Trophoblast cell (in vitro differentiated cells and primary cell): ENCODE results near the gene GOLGA2.

Source experiments
- DNase-seq, 2 donors: peaks; one replicate each; pipeline ENCODE4 v3.0.0-alpha.2; 2016
- H2AFZ ChIP-seq: 2 replicates; pipeline ENCODE4 v1.6.1; 2013; ENCODE audit warnings: low read length, moderate library complexity, mild to moderate bottlenecking; ENCODE audit not compliant: insufficient read depth, poor library complexity
- H2AK5ac ChIP-seq: 2 replicates; pipeline ENCODE4 v1.6.1; 2013; ENCODE audit warnings: mild to moderate bottlenecking, low read length
- H2BK120ac ChIP-seq: 2 replicates; pipeline ENCODE4 v1.6.1; 2013; ENCODE audit warnings: low read length, mild to moderate bottlenecking, moderate library complexity; ENCODE audit not compliant: insufficient read depth, poor library complexity
- H2BK12ac ChIP-seq: 2 replicates; pipeline ENCODE4 v1.6.1; 2013; ENCODE audit warnings: mild to moderate bottlenecking, low read length, moderate library complexity
- H2BK5ac ChIP-seq: 2 replicates; pipeline ENCODE4 v1.6.1; 2013; ENCODE audit warnings: low read length, low read depth, moderate library complexity, mild to moderate bottlenecking; ENCODE audit not compliant: poor library complexity
- H3K14ac ChIP-seq: 2 replicates; pipeline ENCODE4 v1.6.1; 2013; ENCODE audit warnings: mild to moderate bottlenecking, low read length
- H3K18ac ChIP-seq: 2 replicates; pipeline ENCODE4 v1.6.1; 2013; ENCODE audit warnings: mild to moderate bottlenecking, low read length
- H3K23ac ChIP-seq: 2 replicates; pipeline ENCODE4 v1.6.1; 2013; ENCODE audit warnings: low read length
- H3K27ac ChIP-seq: 2 replicates; pipeline ENCODE4 v1.5.1; 2013; ENCODE audit warnings: low read depth, mild to moderate bottlenecking, inconsistent platforms, low read length, moderate library complexity
- H3K27me3 ChIP-seq: 2 replicates; pipeline ENCODE4 v1.6.1; 2013; ENCODE audit warnings: inconsistent platforms, mild to moderate bottlenecking, low read length, moderate library complexity; ENCODE audit not compliant: insufficient read depth
- H3K36me3 ChIP-seq, 2 experiments: 1 replicate in 1 of 2; 2 replicates in 1 of 2; pipeline ENCODE4 v1.6.1; 2013; ENCODE audit warnings: low read length in 2 of 2, mild to moderate bottlenecking in 2 of 2, moderate library complexity in 1 of 2; ENCODE audit not compliant: insufficient read depth in 2 of 2, control insufficient read depth in 1 of 2
- H3K4ac ChIP-seq: 2 replicates; pipeline ENCODE4 v1.6.1; 2013; ENCODE audit warnings: low read depth, mild to moderate bottlenecking, low read length, moderate library complexity
- H3K4me1 ChIP-seq, 2 experiments: 1 replicate in 1 of 2; 2 replicates in 1 of 2; pipeline ENCODE4 v1.6.1; 2013; ENCODE audit warnings: low read length in 2 of 2, mild to moderate bottlenecking in 2 of 2, moderate library complexity in 1 of 2; ENCODE audit not compliant: insufficient read depth in 2 of 2, control insufficient read depth in 1 of 2
- H3K4me2 ChIP-seq: 2 replicates; pipeline ENCODE4 v1.6.1; 2013; ENCODE audit warnings: inconsistent platforms, mild to moderate bottlenecking, low read length, moderate library complexity
- H3K4me3 ChIP-seq: 2 replicates; pipeline ENCODE4 v1.5.1; 2013; ENCODE audit warnings: mild to moderate bottlenecking, low read depth, low read length, inconsistent platforms
- H3K79me1 ChIP-seq: one replicate; pipeline ENCODE4 v1.6.1; 2013; ENCODE audit warnings: low read length
- H3K79me2 ChIP-seq: 2 replicates; pipeline ENCODE4 v1.6.1; 2013; ENCODE audit warnings: low read length, mild to moderate bottlenecking; ENCODE audit not compliant: control insufficient read depth, insufficient read depth, poor library complexity
- H3K9ac ChIP-seq: 2 replicates; pipeline ENCODE4 v1.6.1; 2013; ENCODE audit warnings: mild to moderate bottlenecking, low read length
- H3K9me3 ChIP-seq: 2 replicates; pipeline ENCODE4 v1.6.1; 2013; ENCODE audit warnings: low read depth, mild to moderate bottlenecking, control low read depth, inconsistent platforms, low read length; ENCODE audit not compliant: insufficient read depth
- H4K12ac ChIP-seq: 2 replicates; pipeline ENCODE4 v1.6.1; 2013; ENCODE audit warnings: low read depth, mild to moderate bottlenecking, low read length, moderate library complexity
- H4K8ac ChIP-seq: 2 replicates; pipeline ENCODE4 v1.6.1; 2013; ENCODE audit warnings: low read depth, mild to moderate bottlenecking, low read length, moderate library complexity
- H4K91ac ChIP-seq: one replicate; pipeline ENCODE4 v1.6.1; 2013; ENCODE audit warnings: low read depth, mild to moderate bottlenecking, low read length, moderate library complexity
- WGBS: extraction: QIAGEN DNeasy Blood & Tissue Kit; methylation state at CpG from one replicate; pipeline ENCODE4 v1.1.7; 2013; ENCODE audit warnings: missing lambda C conversion rate; ENCODE audit not compliant: insufficient read length, insufficient coverage; ENCODE audit errors: extremely low coverage; 5-methylcytosine and 5-hydroxymethylcytosine counted together

Gene GOLGA2

DNA sequence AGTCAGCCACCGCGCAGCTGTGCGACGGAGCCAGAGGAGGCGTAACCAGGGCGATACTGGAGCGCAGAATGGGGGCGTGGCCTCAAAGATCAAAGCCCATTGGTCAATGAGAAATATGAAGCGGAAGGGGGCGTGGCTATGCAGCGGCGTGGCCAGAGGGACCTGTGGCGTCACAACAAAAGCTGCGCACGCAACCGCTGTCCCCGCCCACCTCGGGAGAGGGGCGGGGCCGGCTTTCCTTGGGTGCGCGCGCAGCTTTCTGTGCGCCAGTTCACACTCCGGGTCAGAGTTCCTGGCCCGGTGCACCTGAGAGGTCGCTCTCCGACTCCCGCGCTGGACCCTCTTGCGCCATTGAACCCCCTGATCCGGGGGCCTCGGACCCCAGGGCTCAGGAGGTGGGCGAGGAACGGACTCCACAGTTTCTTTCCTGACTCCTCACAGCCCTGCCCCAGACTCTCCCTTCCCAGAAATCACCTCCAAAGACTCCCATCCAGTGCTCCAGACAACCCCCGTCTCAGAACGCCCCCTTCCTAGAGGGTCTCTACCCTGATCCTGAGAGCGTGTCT is 284 bp upstream of the GOLGA2 start, which contains the start of gene SWI5:
Gene SWI5, plus strand, starts transcription at position 269 of the 566 bp plus-strand sequence.
- Histone ChIP-seq H3K79me2 (peaks cover 19% of the 10 kb centered on the region), H4K91ac (peak within 1 kb of the TSS; percentile 100)

DNA sequence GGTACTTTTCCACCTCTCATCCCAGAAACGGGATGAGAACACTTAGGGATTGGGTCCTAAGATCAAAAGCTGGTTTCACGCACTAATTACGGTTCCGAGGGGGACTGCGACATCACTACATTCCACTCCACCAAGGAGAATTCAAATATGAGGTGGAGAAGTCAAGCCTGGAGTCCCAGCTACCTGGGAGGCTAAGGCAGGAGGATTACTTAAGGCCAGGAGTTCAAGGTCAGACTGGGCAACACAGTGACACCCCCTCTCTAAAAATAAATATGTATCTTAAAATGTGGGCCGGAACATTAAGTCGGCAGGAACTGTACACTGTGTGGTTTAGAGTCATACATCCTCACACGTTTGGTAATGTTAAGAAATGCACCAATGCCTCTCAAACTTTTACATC is 1.6 kb downstream of the GOLGA2 start:
- no CpG with 5 or more reads among the region's 8 CpGs for WGBS

More for the DNA sequence above, 284 bp upstream of the GOLGA2 start, which contains the start of gene SWI5:
- Histone ChIP-seq H3K4me3 (peak within 1 kb of the TSS; percentile 89), H3K27me3 (no peaks in the 10 kb centered on the region), H2BK12ac (peak within 1 kb of the TSS; percentile 34), H3K79me1 (peaks cover 21% of the 10 kb centered on the region), H2AFZ (peak within 1 kb of the TSS; percentile 99), H3K18ac (peak within 1 kb of the TSS; percentile 99), H4K12ac (peak within 1 kb of the TSS; percentile 86), H3K4me2 (peak within 1 kb of the TSS; percentile 99), H2AK5ac (peak within 1 kb of the TSS; percentile 94), H3K14ac (peak within 1 kb of the TSS; percentile 100), H3K23ac (no peak within 1 kb of the TSS), H3K9me3 (no peaks in the 10 kb centered on the region), H4K8ac (peak within 1 kb of the TSS; percentile 97), H2BK120ac (peak within 1 kb of the TSS; percentile 99), H3K27ac (peak within 1 kb of the TSS; percentile 86), H3K4ac (peak within 1 kb of the TSS; percentile 99), H3K36me3 (peaks cover 16 to 19% of the 10 kb centered on the region in 2 experiments), H2BK5ac (peak within 1 kb of the TSS; percentile 97), H3K9ac (peak within 1 kb of the TSS; percentile 92), H3K4me1 (peaks cover 18 to 26% of the 10 kb centered on the region in 2 experiments)
- DNase-seq, result peak; percentile 100
- no CpG with 5 or more reads among the region's 38 CpGs for WGBS

DNA sequence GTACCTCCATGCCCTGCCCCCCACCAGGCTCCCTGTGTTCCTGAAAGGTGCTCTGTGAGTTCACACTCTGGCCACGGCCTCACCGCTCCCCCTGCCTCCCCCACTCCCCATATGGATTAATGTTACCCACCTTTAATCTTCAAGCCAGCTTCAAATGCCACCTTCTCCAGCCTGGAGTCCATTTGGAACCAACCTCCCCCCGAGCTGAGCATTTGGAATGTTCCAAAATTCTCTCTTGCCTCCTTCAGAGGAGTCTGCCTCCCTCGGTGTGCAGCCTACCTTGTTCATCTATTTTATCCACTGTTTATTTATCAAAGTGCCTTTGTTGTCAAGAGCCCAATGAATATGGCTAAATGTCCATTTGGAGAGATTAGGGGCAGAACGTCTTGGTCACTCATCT is 4.3 kb downstream of the GOLGA2 start:
- no peak overlapping the region for H4K12ac ChIP-seq
- DNase-seq, result no peak
- no CpG with 5 or more reads among the region's 5 CpGs for WGBS

More for the DNA sequence above, 1.6 kb downstream of the GOLGA2 start:
- Histone ChIP-seq H3K4me2 (no peak overlapping the region), H3K79me2 (peaks cover 19% of the 10 kb centered on the region), H3K4me1 (peaks cover 15 to 26% of the 10 kb centered on the region in 2 experiments), H3K9me3 (no peaks in the 10 kb centered on the region), H3K4me3 (no peak overlapping the region), H3K9ac (no peak overlapping the region), H3K14ac (no peak overlapping the region), H4K8ac (no peak overlapping the region), H3K36me3 (peaks cover 19 to 27% of the 10 kb centered on the region in 2 experiments), H4K12ac (no peak overlapping the region), H3K4ac (peak overlapping the region; percentile 66), H2BK120ac (no peak overlapping the region), H3K23ac (no peak overlapping the region), H2AK5ac (no peak overlapping the region), H2BK5ac (no peak overlapping the region), H3K18ac (no peak overlapping the region), H3K27me3 (no peaks in the 10 kb centered on the region), H3K79me1 (peaks cover 19% of the 10 kb centered on the region), H2BK12ac (no peak overlapping the region), H3K27ac (no peak overlapping the region), H2AFZ (no peak overlapping the region), H4K91ac (no peak overlapping the region)
- DNase-seq, result no peak

DNA sequence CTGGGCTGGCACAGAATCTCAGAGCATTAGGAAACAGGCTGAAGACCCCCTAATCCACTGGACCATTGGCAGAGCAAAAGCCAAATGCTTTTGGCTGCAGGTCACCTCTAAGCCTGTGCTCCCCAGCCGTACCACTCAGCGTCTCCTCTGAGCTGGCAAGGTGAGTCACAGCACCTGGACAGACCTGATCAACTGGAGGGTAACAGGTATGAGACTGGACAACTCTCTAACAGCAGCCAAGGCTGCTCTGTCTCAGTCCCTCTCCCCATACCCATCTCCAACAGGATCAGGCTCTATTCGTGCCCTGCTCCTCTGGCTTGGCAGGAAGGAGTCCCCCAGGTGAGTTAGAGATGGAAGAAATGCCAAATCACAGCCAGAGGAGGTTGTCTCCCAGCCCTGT is 4.7 kb downstream of the GOLGA2 start:
- no peak overlapping the region for H2AFZ ChIP-seq
- H2AK5ac ChIP-seq, result no peak overlapping the region
- peaks cover 3% of the 10 kb centered on the region for H3K9me3 ChIP-seq
- peak; percentile 78 to 86 for DNase-seq
- no peak overlapping the region for H3K4me3 ChIP-seq
- H3K4ac ChIP-seq, result no peak overlapping the region
- no peak overlapping the region for H2BK120ac ChIP-seq
- no peak overlapping the region for H2BK5ac ChIP-seq
- no peak overlapping the region for H3K9ac ChIP-seq
- H4K12ac ChIP-seq, result no peak overlapping the region
- H2BK12ac ChIP-seq, result no peak overlapping the region
- H3K4me1 ChIP-seq, result peaks cover 4 to 14% of the 10 kb centered on the region in 2 experiments
- H3K27ac ChIP-seq, result peak overlapping the region; percentile 57
- no CpG with 5 or more reads among the region's 3 CpGs for WGBS
- H3K79me1 ChIP-seq, result peaks cover 9% of the 10 kb centered on the region
- H3K36me3 ChIP-seq, result peaks cover 45 to 56% of the 10 kb centered on the region in 2 experiments
- H3K4me2 ChIP-seq, result peak overlapping the region; percentile 29
- H3K18ac ChIP-seq, result no peak overlapping the region
- H4K91ac ChIP-seq, result peak overlapping the region; percentile 40
- H3K27me3 ChIP-seq, result no peaks in the 10 kb centered on the region
- peak overlapping the region; percentile 14 for H3K14ac ChIP-seq
- H4K8ac ChIP-seq, result no peak overlapping the region
- H3K79me2 ChIP-seq, result peaks cover 9% of the 10 kb centered on the region
- H3K23ac ChIP-seq, result no peak overlapping the region

More for the DNA sequence above, 4.3 kb downstream of the GOLGA2 start:
- Histone ChIP-seq H4K91ac (peak overlapping the region; percentile 40), H3K9ac (no peak overlapping the region), H3K4me3 (no peak overlapping the region), H2AK5ac (no peak overlapping the region), H2AFZ (no peak overlapping the region), H2BK12ac (no peak overlapping the region), H3K23ac (no peak overlapping the region), H3K36me3 (peaks cover 43 to 52% of the 10 kb centered on the region in 2 experiments), H3K4me1 (peaks cover 4 to 14% of the 10 kb centered on the region in 2 experiments), H3K27me3 (no peaks in the 10 kb centered on the region), H3K4ac (no peak overlapping the region), H2BK120ac (no peak overlapping the region), H3K4me2 (peak overlapping the region; percentile 29), H2BK5ac (no peak overlapping the region), H3K27ac (peak overlapping the region; percentile 57), H3K18ac (no peak overlapping the region), H3K14ac (peak overlapping the region; percentile 14), H3K9me3 (peaks cover 3% of the 10 kb centered on the region), H3K79me2 (peaks cover 12% of the 10 kb centered on the region), H3K79me1 (peaks cover 13% of the 10 kb centered on the region), H4K8ac (no peak overlapping the region)
